ENCODE measurements around the gene HOXB8. TPM values are rescaled to one million over a fixed set of nuclear protein-coding genes. Genes with fewer than 3 reads are reported as not detected.

The HOXB8 gene
- total RNA-seq, 1 experiment from 2014 or later = not detected

DNA sequence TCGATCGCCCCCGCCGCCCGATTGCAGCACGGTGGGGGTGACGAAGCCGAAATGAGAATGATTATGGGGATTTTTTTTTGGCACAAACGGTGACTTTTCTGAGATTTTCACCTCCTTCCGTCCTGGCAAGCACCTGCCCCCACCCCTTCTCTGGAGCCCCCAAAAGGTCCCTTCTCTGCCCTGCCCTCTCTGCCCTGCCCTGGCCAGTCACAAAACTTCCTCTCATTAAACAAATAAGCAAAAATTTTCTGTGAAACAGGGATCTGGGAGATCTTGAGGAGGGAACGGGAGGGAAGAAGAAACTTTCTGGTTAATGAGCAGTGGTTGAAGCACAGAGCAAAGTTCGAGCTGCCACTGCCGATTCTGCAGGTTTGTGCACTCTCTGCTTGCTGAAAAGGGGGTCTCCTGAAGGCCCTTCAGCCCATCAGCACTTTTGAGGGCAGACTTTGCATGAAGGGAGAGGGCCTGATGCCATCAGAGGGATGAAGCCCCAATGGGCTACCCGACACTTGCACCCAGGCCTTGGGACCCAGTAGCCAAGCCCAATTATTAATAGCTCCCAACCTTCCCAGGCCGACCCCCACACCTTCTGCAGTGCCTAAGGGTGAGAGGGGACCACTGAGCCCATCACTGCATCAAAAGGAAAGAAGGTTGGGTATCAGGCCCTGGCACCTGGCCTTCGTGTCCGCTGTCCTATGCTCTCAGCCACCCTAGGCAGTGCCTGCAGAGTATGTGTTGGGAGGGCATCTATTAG is 1.0 kb upstream of the HOXB8 start:
- CTCF ChIA-PET = no interaction called here
- BruUV-seq (replicated peaks) = no TSS peak
- peaks cover 70% of the 10 kb centered on the region for H3K27me3 ChIP-seq (ENCODE audit: low read length)

DNA sequence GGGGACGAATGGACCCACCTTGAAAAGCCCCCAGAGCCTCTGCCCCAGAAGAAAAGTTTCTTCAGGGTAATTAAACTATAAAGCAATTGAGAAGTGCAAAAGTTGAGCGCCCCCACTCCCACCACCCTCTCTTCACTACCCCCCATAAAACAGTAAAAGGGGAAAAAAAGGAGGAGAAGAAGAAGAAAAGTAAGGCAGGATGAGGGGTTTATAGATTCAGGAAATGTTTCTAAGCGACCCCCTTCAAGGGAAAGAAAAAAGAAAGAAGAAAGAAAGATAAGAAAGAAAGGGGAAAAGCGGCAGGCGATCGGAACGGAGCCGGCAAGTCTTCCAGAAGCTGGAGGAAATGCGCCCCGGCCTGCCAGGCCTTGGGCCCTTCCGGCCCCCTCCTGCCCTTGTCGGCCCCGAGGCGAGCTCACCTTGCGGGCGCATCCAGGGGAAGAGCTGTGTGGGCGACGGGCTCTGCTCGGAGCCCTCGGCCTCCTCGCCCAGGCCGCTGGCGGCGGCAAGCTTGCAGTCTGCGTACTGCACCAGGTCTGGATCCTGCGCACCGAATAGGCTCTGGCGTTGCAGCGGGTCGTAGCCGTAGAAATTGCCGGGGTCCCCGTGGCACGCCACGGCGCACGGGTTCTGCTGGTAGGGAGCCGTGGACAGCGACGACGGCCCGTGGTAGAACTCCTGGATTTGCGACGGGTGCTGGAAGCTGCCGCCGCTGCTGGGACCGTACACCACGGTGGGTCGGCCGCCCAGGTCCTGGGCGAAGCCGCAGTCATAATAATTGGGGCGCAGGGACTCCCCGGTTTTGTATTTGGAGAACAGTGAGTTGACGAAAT is 1.0 kb downstream of the HOXB8 start:
- TF ChIP-seq, protein P1, sequence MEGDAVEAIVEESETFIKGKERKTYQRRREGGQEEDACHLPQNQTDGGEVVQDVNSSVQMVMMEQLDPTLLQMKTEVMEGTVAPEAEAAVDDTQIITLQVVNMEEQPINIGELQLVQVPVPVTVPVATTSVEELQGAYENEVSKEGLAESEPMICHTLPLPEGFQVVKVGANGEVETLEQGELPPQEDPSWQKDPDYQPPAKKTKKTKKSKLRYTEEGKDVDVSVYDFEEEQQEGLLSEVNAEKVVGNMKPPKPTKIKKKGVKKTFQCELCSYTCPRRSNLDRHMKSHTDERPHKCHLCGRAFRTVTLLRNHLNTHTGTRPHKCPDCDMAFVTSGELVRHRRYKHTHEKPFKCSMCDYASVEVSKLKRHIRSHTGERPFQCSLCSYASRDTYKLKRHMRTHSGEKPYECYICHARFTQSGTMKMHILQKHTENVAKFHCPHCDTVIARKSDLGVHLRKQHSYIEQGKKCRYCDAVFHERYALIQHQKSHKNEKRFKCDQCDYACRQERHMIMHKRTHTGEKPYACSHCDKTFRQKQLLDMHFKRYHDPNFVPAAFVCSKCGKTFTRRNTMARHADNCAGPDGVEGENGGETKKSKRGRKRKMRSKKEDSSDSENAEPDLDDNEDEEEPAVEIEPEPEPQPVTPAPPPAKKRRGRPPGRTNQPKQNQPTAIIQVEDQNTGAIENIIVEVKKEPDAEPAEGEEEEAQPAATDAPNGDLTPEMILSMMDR (conservative IDR thresholded peaks at IDR 0.05; ENCODE audit: low read depth, low read length) = no peak
- TF ChIP-seq EZH2 (IDR thresholded peaks at IDR 0.05; ENCODE audit: low read length, unreplicated experiment) (no peak), EZH2phosphoT487 (IDR thresholded peaks at IDR 0.05; ENCODE audit: borderline replicate concordance, low read length) (no peak)
- BruUV-seq (replicated peaks) = no TSS peak
- Histone ChIP-seq H3K4me2 (ENCODE audit: low read length) (no peak overlapping the region), H3K4me1 (ENCODE audit: insufficient read depth, low read length) (peaks cover 31% of the 10 kb centered on the region), H3F3A (ENCODE audit: low read length, unreplicated experiment) (no peaks in the 10 kb centered on the region), H2AFZ (ENCODE audit: low read length) (no peak overlapping the region), H4K20me1 (ENCODE audit: low read length) (no peaks in the 10 kb centered on the region), H3K27me3 (ENCODE audit: low read length) (peaks cover 67% of the 10 kb centered on the region), H3K36me3 (ENCODE audit: low read depth, low read length) (no peaks in the 10 kb centered on the region), H3K9me3 (ENCODE audit: low read length) (no peaks in the 10 kb centered on the region), H3K9ac (ENCODE audit: low read length) (no peak overlapping the region), H3K79me2 (ENCODE audit: low read length) (no peaks in the 10 kb centered on the region), H3K27ac (ENCODE audit: low read length) (no peak overlapping the region), H3K9me2 (replicated peaks; ENCODE audit: low read length) (no peaks in the 10 kb centered on the region), H3K4me3 (ENCODE audit: low read length) (no peak overlapping the region)
- CTCF ChIA-PET = no interaction called here
- ATAC-seq = no peak
- intact Hi-C loops (cut with micrococcal nuclease) = no loop called here
- POLR2A ChIA-PET (ENCODE audit: unreplicated experiment) = interaction anchor here (0.6 kb wide), 1 partner anchor 620 kb away, joined by 12 read pairs; no protein-coding TSS in a partner anchor
- no peak for DNase-seq

More for the DNA sequence above, 1.0 kb upstream of the HOXB8 start:
- Histone ChIP-seq H3K9me3 (ENCODE audit: low read length) (no peaks in the 10 kb centered on the region), H3K4me3 (ENCODE audit: low read length) (peak overlapping the region; percentile 26; the same call in 1 of the 2 replicates), H3K27ac (ENCODE audit: low read length) (no peak overlapping the region), H3K9ac (ENCODE audit: low read length) (no peak overlapping the region), H3K36me3 (ENCODE audit: low read depth, low read length) (no peaks in the 10 kb centered on the region), H4K20me1 (ENCODE audit: low read length) (no peaks in the 10 kb centered on the region), H3K4me1 (ENCODE audit: insufficient read depth, low read length) (peaks cover 35% of the 10 kb centered on the region), H3K79me2 (ENCODE audit: low read length) (no peaks in the 10 kb centered on the region), H3F3A (ENCODE audit: low read length, unreplicated experiment) (no peaks in the 10 kb centered on the region), H3K4me2 (ENCODE audit: low read length) (peak overlapping the region; percentile 75), H3K9me2 (replicated peaks; ENCODE audit: low read length) (no peaks in the 10 kb centered on the region), H2AFZ (ENCODE audit: low read length) (no peak overlapping the region)
- peak; percentile 15 for DNase-seq
- ATAC-seq = no peak
- TF ChIP-seq EZH2 (IDR thresholded peaks at IDR 0.05; ENCODE audit: low read length, unreplicated experiment) (peak; percentile 39), EZH2phosphoT487 (IDR thresholded peaks at IDR 0.05; ENCODE audit: borderline replicate concordance, low read length) (peak; percentile 22; the same call in 1 of the 2 replicates)
- TF ChIP-seq, protein P1 (conservative IDR thresholded peaks at IDR 0.05; ENCODE audit: low read depth, low read length) = no peak
- intact Hi-C loops (cut with micrococcal nuclease) = loop anchor here (5.0 kb wide), 1 partner anchor 589 kb away; no protein-coding TSS in a partner anchor
- POLR2A ChIA-PET (ENCODE audit: unreplicated experiment) = no interaction called here

Data from PC-3 (cell line).